ENCODE results near the gene CYP19A1. TPM values are rescaled to one million over a fixed set of nuclear protein-coding genes. Genes with fewer than 3 reads are reported as not detected.
"Not testable (repeated sequence)": the region's sequence is repeated elsewhere in the genome, so short reads cannot be mapped to it uniquely, and the experiment has no call there.

CYP19A1 gene
- total RNA-seq, 1 donor from 2014 or later = not detected

DNA sequence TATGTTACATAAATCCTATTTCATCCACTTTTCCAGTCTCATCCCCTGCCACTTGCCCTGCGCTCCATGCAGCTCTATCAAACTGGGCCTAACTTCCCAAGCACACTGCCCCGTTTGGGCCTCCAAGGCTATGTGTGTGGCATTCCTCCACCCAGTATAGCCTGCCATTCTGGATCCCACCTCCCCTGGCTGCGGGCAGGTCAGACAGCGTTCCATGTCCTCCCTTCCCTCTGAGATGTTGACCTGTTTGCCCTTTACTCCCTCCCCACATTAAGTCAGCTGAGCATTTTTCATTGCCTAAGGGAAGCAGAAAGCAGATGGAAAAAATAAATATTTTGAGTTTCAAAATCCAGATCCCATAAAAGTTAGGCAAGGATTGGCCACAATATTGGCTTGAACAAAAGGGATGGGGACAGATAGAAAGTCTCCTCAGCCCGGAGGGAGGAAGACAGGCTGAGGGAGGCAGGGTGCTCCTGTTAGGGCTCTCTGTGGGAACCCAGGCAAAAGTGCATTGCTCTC is 73.3 kb downstream of the CYP19A1 start:
- no peak for DNase-seq (ENCODE audit: low spot score)
- no peak for ATAC-seq

- DNase-seq (ENCODE audit: low spot score) (no peak), ATAC-seq (no peak)
Observed at GRCh38 chr15:51263726-51264125, 74.7 kb downstream of the CYP19A1 start.

DNA sequence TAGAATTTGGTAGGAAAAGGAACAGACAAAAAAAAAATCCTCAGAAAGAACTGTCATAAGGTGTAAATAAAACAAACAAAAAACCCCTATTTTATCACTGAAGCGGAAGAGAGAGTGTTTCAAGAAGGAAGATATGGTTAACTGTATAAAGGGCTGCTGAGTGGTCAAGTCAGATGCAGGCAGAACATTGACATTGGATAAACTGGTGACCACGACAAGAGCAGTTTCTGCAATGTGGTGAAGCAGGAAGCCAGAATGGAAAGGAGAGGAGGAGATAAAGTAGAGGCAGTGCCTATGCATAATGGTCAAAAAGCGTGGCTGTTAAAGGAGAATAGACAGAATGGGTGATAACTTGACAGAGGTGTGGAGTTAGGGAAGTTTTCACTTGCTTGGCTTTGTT is 75.3 kb downstream of the CYP19A1 start:
- DNase-seq (ENCODE audit: low spot score) (no peak), ATAC-seq (no peak)

GRCh38 chr15:51262463-51262862 is 75.9 kb downstream of the CYP19A1 start:
- ATAC-seq (no peak), DNase-seq (ENCODE audit: low spot score) (no peak)

GRCh38 chr15:51261113-51261512 is 77.3 kb downstream of the CYP19A1 start:
- not testable (repeated sequence) for ATAC-seq

DNA sequence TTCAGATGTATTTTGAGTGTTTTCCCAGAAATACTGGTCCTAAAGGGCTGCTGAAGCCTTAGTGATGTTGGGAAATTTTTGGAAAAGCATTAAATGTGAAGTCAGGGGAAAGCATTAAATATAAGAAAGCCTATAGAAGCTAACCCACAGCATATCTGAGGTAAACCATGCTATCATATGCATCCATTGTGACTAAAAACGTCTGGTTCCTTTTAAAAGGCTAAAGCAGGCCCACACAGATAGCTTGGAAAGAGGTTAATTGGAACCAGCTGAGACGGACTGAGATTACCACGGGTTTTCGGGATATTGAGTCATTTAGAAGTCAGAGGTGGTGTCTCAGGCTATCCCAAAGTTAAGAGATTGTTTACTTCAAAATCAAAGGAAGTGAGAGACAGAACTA is 78.2 kb downstream of the CYP19A1 start:
- DNase-seq (ENCODE audit: low spot score) (no peak), ATAC-seq (no peak)

More at GRCh38 chr15:51261113-51261512, 77.3 kb downstream of the CYP19A1 start:
- DNase-seq (ENCODE audit: low spot score) = not testable (repeated sequence)

- DNase-seq (ENCODE audit: low spot score) = no peak
- ATAC-seq = no peak
Observed at GRCh38 chr15:51255533-51255932, 82.9 kb downstream of the CYP19A1 start.

DNA sequence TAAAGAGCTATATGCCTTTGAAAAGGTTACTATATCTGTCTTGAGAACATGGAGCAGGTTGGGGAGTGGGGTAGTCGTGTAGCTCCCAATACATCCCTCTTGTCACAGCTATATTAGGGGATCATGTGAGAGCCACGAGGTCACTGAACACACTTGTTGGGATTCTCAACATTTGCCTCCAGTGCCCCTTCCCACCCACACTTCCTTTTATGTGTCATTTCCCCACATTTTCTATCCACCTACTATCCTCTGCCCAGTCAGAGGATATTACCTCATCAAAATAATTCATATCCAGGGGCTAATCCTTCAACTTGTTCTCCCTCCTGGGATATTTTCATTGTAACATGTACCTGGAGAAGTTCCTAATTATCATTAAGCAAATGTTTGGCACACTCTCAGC is 85.0 kb downstream of the CYP19A1 start:
- DNase-seq (ENCODE audit: low spot score) (no peak), ATAC-seq (no peak)

- no peak for ATAC-seq
Observed at GRCh38 chr15:51252671-51253070, 85.7 kb downstream of the CYP19A1 start.

DNA sequence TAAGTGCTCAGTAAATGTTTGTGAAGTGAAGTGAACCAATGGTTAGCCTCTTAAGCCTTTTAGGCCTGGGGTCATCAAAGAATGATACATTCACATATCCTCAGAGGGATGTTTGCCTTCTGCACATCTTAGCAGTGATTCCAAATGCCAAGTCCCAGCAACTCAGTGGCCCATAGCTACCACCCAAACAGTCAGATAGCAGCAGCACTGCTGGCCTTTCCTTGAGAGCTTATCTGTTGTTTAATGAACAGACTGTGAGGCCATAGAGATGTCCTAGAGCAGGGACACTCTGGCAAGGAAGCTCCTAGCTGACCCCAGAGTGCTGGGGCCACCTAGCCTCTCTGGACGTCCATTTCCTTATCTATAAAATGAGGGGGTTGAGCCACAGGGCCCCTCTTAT is 86.8 kb downstream of the CYP19A1 start:
- ATAC-seq = no peak
- DNase-seq (ENCODE audit: low spot score) = no peak

More at GRCh38 chr15:51252671-51253070, 85.7 kb downstream of the CYP19A1 start:
- no peak for DNase-seq (ENCODE audit: low spot score)

GRCh38 chr15:51250217-51251011 is 88.0 kb downstream of the CYP19A1 start:
- DNase-seq (ENCODE audit: low spot score) (no peak), ATAC-seq (no peak)

GRCh38 chr15:51245628-51246027 is 92.8 kb downstream of the CYP19A1 start:
- DNase-seq (ENCODE audit: low spot score) (no peak), ATAC-seq (no peak)

DNA sequence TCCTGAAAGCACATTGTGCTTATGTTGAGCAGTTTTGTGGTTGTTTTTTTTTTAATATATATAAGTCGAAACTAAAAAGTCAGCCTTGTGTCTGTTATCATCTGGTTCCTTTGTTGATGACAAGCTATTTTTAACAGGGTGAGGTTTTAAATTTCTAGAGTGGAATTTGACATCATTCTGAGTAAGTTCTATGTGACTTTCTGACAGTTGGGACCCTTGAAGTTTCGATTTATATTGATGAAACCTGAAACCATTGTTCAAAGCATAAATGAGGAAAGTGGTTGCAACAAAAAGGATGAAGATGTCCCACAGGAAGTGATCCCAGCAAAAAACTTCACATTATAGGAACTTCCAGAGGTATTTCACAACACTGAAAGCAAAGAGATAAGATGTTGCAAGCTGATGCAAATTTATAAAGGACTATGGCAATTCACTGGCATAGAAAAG is 94.0 kb downstream of the CYP19A1 start:
- ATAC-seq = no peak
- no peak for DNase-seq (ENCODE audit: low spot score)

DNA sequence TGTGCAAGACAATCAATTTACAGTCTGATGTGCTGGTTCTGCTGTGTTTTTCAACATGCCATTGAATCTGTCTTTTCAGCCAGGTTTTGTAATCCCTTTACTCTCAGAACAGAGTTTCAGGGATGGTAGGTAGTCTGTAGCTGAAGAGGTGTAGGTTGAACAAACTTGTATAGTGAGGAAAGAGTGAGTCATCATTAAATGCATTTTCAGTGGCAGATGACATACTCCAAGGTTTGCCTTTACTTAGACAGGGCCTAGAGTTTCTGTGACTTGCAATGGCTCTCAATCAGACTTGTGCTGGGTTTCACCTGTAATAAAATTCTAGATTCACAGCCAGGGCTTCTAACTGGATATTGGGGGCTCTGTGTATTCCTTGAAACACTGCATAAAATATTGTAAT is 94.6 kb downstream of the CYP19A1 start:
- no peak for DNase-seq (ENCODE audit: low spot score)
- ATAC-seq = no peak

DNA sequence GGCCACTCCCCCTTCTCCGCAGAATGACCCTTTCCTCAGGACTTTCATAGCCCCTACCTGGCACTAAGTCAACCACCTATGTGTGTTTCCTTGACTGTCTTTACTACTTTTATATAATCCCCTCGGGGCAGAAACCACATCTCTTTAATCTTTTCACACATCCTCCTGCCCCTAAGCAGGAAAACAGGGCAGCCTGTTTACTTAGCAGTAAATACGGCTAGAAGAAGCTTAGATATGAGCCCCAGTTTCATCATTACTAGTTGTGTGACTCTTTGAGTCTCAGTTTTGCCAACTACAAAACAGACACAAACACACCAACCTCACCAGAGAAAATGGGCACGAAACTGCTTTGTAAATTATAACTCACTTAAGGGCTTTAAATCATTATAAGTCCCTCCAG is 98.3 kb downstream of the CYP19A1 start:
- DNase-seq (ENCODE audit: low spot score) (no peak), ATAC-seq (no peak)

- no peak for DNase-seq (ENCODE audit: low spot score)
- no peak for ATAC-seq
Observed at GRCh38 chr15:51237816-51238215, 100.6 kb downstream of the CYP19A1 start.

GRCh38 chr15:51234176-51234927 is 104.0 kb downstream of the CYP19A1 start:
- no peak for DNase-seq (ENCODE audit: low spot score)
- ATAC-seq = no peak

GRCh38 chr15:51232581-51232980 is 105.8 kb downstream of the CYP19A1 start:
- DNase-seq (ENCODE audit: low spot score) (no peak), ATAC-seq (no peak)

- ATAC-seq (no peak), DNase-seq (ENCODE audit: low spot score) (no peak)
Observed at GRCh38 chr15:51229907-51230330, 108.5 kb downstream of the CYP19A1 start.

GRCh38 chr15:51227940-51228732 is 110.3 kb downstream of the CYP19A1 start:
- DNase-seq (ENCODE audit: low spot score) (no peak), ATAC-seq (peak; percentile 39)

Data from left lobe of liver (tissue), 2 donors.